Thymus (tissue), 11 donors: Measurements from ENCODE around the gene CTSW. TPM values are rescaled to one million over a fixed set of nuclear protein-coding genes. Genes with fewer than 3 reads are reported as not detected.
"Not testable (repeated sequence)": the region's sequence is repeated elsewhere in the genome, so short reads cannot be mapped to it uniquely, and the experiment has no call there.

Source experiments
- DNase-seq, 9 donors: peaks; one replicate each; pipeline ENCODE4 v3.0.0-alpha.2; 2013; ENCODE audit warnings: low spot score in 9 of 9, low read depth in 6 of 9, missing footprints in 1 of 9
- H3K27ac ChIP-seq, 2 donors: one replicate each; pipeline ENCODE4 v1.5.1; 2013; ENCODE audit warnings: control low read depth in 1 of 2, low read depth in 1 of 2, low read length in 1 of 2, mild to moderate bottlenecking in 1 of 2, moderate library complexity in 1 of 2
- H3K27me3 ChIP-seq, 2 donors: one replicate each; pipeline ENCODE4 v1.5.1; 2013; ENCODE audit warnings: low read length in 1 of 2; ENCODE audit not compliant: control insufficient read depth in 2 of 2, insufficient read depth in 1 of 2
- H3K36me3 ChIP-seq, 2 donors: one replicate each; pipeline ENCODE4 v1.5.1; 2013; ENCODE audit warnings: low read length in 1 of 2, mild to moderate bottlenecking in 1 of 2, moderate library complexity in 1 of 2; ENCODE audit not compliant: control insufficient read depth in 2 of 2, insufficient read depth in 2 of 2
- H3K4me1 ChIP-seq, 2 donors: one replicate each; pipeline ENCODE4 v1.5.1; 2013; ENCODE audit warnings: low read length in 2 of 2; ENCODE audit not compliant: control insufficient read depth in 2 of 2, insufficient read depth in 2 of 2
- H3K4me3 ChIP-seq, 2 donors: one replicate each; pipeline ENCODE4 v1.5.1; 2013; ENCODE audit warnings: low read length in 2 of 2, control low read depth in 1 of 2, mild to moderate bottlenecking in 1 of 2
- H3K9me3 ChIP-seq, 2 donors: one replicate each; pipeline ENCODE4 v1.5.1; 2013; ENCODE audit warnings: low read length in 1 of 2, mild to moderate bottlenecking in 1 of 2; ENCODE audit not compliant: control insufficient read depth in 2 of 2, insufficient read depth in 1 of 2
- WGBS: extraction: QIAGEN DNeasy Blood & Tissue Kit; methylation state at CpG from one replicate; pipeline ENCODE4 v1.1.7; 2013; 5-methylcytosine and 5-hydroxymethylcytosine counted together
- polyA plus RNA-seq: library from polyadenylated mRNA; stranded (reverse); fragments of 200-250 nt; gene quantifications from one replicate; pipeline ENCODE4 v1.2.3, GENCODE V29; 2013
- total RNA-seq: library from RNA; stranded (reverse); fragments of 120-200 nt; gene quantifications from one replicate; pipeline ENCODE4 v1.2.4, GENCODE V29; 2013
- donor health status: healthy.

The CTSW gene
- total and polyA plus RNA-seq, 2 donors = 4.2 to 18.5 TPM

GRCh38 chr11:65848693-65849092, 30.9 kb upstream of the CTSW start:
- H3K4me1 ChIP-seq, H3K4me3 ChIP-seq, H3K27me3 ChIP-seq, DNase-seq, H3K27ac ChIP-seq: not testable (repeated sequence)
- 77% methylated on average over 7 of the region's 7 CpGs for WGBS
- Histone ChIP-seq H3K36me3 (peaks cover 27 to 31% of the 10 kb centered on the region in 2 donors), H3K9me3 (peaks cover 7 to 24% of the 10 kb centered on the region in 2 donors)

DNA sequence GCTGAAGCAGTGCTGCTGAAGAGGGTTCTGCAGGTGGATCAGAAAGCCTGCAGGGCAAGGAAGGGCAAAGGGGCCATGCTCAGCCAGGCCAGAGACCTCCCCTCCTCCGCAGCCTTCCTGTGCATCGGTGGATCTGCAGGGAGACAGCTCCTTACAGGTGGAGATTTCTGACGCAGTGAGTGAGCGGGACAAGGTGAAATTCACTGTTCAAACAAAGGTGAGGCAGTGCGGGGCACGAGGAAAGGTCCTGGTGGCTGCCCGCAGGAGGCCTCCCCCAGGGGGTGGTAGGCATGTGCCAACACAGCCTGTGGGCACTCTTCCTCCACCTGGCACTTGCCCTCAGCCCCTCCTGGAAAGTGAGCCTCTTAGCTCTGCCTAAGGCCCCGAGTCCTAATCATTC, 30.3 kb upstream of the CTSW start:
- peaks cover 7 to 24% of the 10 kb centered on the region in 2 donors for H3K9me3 ChIP-seq
- peaks cover 0 to 2% of the 10 kb centered on the region in 2 donors for H3K27me3 ChIP-seq
- no peak for DNase-seq
- 94% methylated on average over 8 of the region's 8 CpGs for WGBS
- H3K4me1 ChIP-seq = no peaks in the 10 kb centered on the region
- H3K27ac ChIP-seq = no peak overlapping the region
- peaks cover 34 to 38% of the 10 kb centered on the region in 2 donors for H3K36me3 ChIP-seq
- no peak overlapping the region for H3K4me3 ChIP-seq

GRCh38 chr11:65849771-65850216, 29.8 kb upstream of the CTSW start:
- peaks cover 38 to 42% of the 10 kb centered on the region in 2 donors for H3K36me3 ChIP-seq
- no peak for DNase-seq
- H3K9me3 ChIP-seq = peaks cover 7 to 24% of the 10 kb centered on the region in 2 donors
- H3K4me1 ChIP-seq = no peaks in the 10 kb centered on the region
- peaks cover 0 to 2% of the 10 kb centered on the region in 2 donors for H3K27me3 ChIP-seq
- H3K27ac ChIP-seq = no peak overlapping the region
- 90% methylated on average over 16 of the region's 16 CpGs for WGBS
- H3K4me3 ChIP-seq = no peak overlapping the region

GRCh38 chr11:65850217-65851082, 29.2 kb upstream of the CTSW start:
- 95% methylated on average over 20 of the region's 20 CpGs for WGBS
- H3K27ac ChIP-seq = no peak overlapping the region
- H3K27me3 ChIP-seq = peaks cover 0 to 2% of the 10 kb centered on the region in 2 donors
- H3K9me3 ChIP-seq = peaks cover 7 to 24% of the 10 kb centered on the region in 2 donors
- no peak for DNase-seq
- H3K36me3 ChIP-seq = peaks cover 45 to 49% of the 10 kb centered on the region in 2 donors
- H3K4me1 ChIP-seq = peaks cover 1 to 3% of the 10 kb centered on the region in 2 donors
- H3K4me3 ChIP-seq = no peak overlapping the region

GRCh38 chr11:65851083-65851579, 28.5 kb upstream of the CTSW start:
- H3K27ac ChIP-seq = no peak overlapping the region
- WGBS = 96% methylated on average over 14 of the region's 14 CpGs
- DNase-seq = no peak

DNA sequence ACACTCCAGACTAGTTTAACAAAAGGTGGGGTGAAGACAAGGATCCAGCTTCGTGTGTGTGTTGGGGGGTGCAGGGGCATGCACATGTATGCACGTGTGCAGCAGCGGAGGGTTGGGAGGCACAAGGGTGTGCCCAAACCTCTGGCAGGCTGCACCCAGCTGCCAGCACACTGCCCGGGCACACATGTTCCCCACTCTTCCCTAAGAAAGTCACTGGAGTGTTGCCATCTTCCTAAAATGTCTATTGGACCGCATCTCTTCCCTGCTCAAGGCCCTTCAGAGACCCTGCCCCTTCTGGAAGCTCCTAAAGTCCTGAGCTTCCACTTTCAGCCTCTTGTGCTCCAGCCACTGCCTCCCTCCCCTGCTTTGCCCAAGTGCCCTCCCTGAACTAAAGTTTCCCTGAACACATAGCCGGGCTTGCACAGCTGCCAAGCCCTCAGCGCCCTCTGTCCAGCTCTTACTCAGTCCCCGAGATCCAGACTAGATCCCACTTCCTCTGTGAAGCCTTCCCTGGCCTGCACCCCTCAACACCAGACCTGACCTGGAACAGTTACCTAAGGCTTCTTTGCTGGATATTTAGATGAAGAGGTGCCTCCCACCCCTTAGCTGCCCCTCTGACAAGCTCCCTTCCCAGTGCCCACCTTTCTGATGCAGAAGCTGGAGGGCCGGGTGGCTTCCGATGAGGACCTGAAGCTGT, 27.7 kb upstream of the CTSW start:
- peak overlapping the region in 1 of 2 donors; percentile 20 for H3K27ac ChIP-seq

More at GRCh38 chr11:65851083-65851579, 28.5 kb upstream of the CTSW start:
- Histone ChIP-seq H3K9me3 (peaks cover 7 to 24% of the 10 kb centered on the region in 2 donors), H3K4me3 (no peak overlapping the region), H3K4me1 (peaks cover 7 to 8% of the 10 kb centered on the region in 2 donors), H3K27me3 (peaks cover 0 to 2% of the 10 kb centered on the region in 2 donors), H3K36me3 (peaks cover 52 to 56% of the 10 kb centered on the region in 2 donors)

DNA sequence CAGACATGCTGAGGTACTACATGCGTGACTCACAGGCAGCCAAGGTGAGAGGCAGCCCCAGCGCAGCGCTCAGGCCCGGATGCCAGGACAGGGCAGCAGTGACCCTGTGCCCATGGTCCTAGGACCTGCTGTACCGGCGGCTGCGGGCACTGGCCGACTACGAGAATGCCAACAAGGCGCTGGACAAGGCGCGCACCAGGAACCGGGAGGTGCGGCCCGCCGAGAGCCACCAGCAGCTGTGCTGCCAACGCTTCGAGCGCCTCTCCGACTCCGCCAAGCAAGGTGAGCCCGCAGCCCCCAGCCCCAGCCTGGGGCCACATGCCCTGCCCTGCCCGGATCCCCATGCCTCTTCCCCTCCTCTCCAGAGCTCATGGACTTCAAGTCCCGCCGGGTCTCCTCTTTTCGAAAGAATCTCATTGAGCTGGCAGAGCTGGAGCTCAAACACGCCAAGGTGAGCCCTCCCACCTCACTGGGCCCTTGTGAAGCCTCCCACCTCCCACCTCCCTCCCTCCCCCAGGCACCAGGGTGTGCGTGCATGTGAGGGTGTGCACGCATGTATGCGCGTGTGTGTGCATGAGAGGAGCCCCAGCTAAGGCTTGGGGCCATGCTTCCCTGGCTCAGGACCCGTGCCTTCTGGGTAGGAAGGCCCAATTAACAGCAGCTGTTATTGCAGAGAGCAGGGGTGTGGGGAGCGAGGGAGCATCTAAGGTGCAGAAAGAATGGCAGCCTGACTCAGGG, 27.0 kb upstream of the CTSW start:
- peaks cover 58 to 61% of the 10 kb centered on the region in 2 donors for H3K36me3 ChIP-seq
- 97% methylated on average over 33 of the region's 33 CpGs for WGBS
- H3K27me3 ChIP-seq = no peaks in the 10 kb centered on the region
- H3K27ac ChIP-seq = no peak overlapping the region
- DNase-seq = no peak
- peaks cover 13 to 14% of the 10 kb centered on the region in 2 donors for H3K4me1 ChIP-seq
- peaks cover 7 to 24% of the 10 kb centered on the region in 2 donors for H3K9me3 ChIP-seq
- H3K4me3 ChIP-seq = no peak overlapping the region

More for the DNA sequence above, 27.7 kb upstream of the CTSW start:
- peaks cover 13 to 14% of the 10 kb centered on the region in 2 donors for H3K4me1 ChIP-seq
- no peak overlapping the region for H3K4me3 ChIP-seq
- H3K9me3 ChIP-seq = peaks cover 7 to 24% of the 10 kb centered on the region in 2 donors
- peaks cover 0 to 2% of the 10 kb centered on the region in 2 donors for H3K27me3 ChIP-seq
- DNase-seq = no peak
- peaks cover 58 to 61% of the 10 kb centered on the region in 2 donors for H3K36me3 ChIP-seq
- WGBS = 97% methylated on average over 10 of the region's 10 CpGs

- WGBS = 97% methylated on average over 6 of the region's 6 CpGs
- no peak for DNase-seq
- Histone ChIP-seq H3K9me3 (peaks cover 7 to 24% of the 10 kb centered on the region in 2 donors), H3K27ac (no peak overlapping the region), H3K4me1 (peaks cover 13 to 15% of the 10 kb centered on the region in 2 donors), H3K36me3 (peaks cover 58 to 61% of the 10 kb centered on the region in 2 donors), H3K4me3 (no peak overlapping the region), H3K27me3 (no peaks in the 10 kb centered on the region)
These were observed 26.2 kb upstream of the CTSW start for GRCh38 chr11:65853246-65853979.
